Trophoblast cell (in vitro differentiated cells and primary cell): ENCODE results near the gene ETHE1.

Experiments used
- DNase-seq, 2 donors: peaks; one replicate each; pipeline ENCODE4 v3.0.0-alpha.2; 2016
- H2AFZ ChIP-seq: 2 replicates; pipeline ENCODE4 v1.6.1; 2013; ENCODE audit warnings: low read length, moderate library complexity, mild to moderate bottlenecking; ENCODE audit not compliant: insufficient read depth, poor library complexity
- H2AK5ac ChIP-seq: 2 replicates; pipeline ENCODE4 v1.6.1; 2013; ENCODE audit warnings: mild to moderate bottlenecking, low read length
- H2BK120ac ChIP-seq: 2 replicates; pipeline ENCODE4 v1.6.1; 2013; ENCODE audit warnings: low read length, mild to moderate bottlenecking, moderate library complexity; ENCODE audit not compliant: insufficient read depth, poor library complexity
- H2BK12ac ChIP-seq: 2 replicates; pipeline ENCODE4 v1.6.1; 2013; ENCODE audit warnings: mild to moderate bottlenecking, low read length, moderate library complexity
- H2BK5ac ChIP-seq: 2 replicates; pipeline ENCODE4 v1.6.1; 2013; ENCODE audit warnings: low read length, low read depth, moderate library complexity, mild to moderate bottlenecking; ENCODE audit not compliant: poor library complexity
- H3K14ac ChIP-seq: 2 replicates; pipeline ENCODE4 v1.6.1; 2013; ENCODE audit warnings: mild to moderate bottlenecking, low read length
- H3K18ac ChIP-seq: 2 replicates; pipeline ENCODE4 v1.6.1; 2013; ENCODE audit warnings: mild to moderate bottlenecking, low read length
- H3K23ac ChIP-seq: 2 replicates; pipeline ENCODE4 v1.6.1; 2013; ENCODE audit warnings: low read length
- H3K27ac ChIP-seq: 2 replicates; pipeline ENCODE4 v1.5.1; 2013; ENCODE audit warnings: low read depth, mild to moderate bottlenecking, inconsistent platforms, low read length, moderate library complexity
- H3K27me3 ChIP-seq: 2 replicates; pipeline ENCODE4 v1.6.1; 2013; ENCODE audit warnings: inconsistent platforms, mild to moderate bottlenecking, low read length, moderate library complexity; ENCODE audit not compliant: insufficient read depth
- H3K36me3 ChIP-seq, 2 experiments: 1 replicate in 1 of 2; 2 replicates in 1 of 2; pipeline ENCODE4 v1.6.1; 2013; ENCODE audit warnings: low read length in 2 of 2, mild to moderate bottlenecking in 2 of 2, moderate library complexity in 1 of 2; ENCODE audit not compliant: insufficient read depth in 2 of 2, control insufficient read depth in 1 of 2
- H3K4ac ChIP-seq: 2 replicates; pipeline ENCODE4 v1.6.1; 2013; ENCODE audit warnings: low read depth, mild to moderate bottlenecking, low read length, moderate library complexity
- H3K4me1 ChIP-seq, 2 experiments: 1 replicate in 1 of 2; 2 replicates in 1 of 2; pipeline ENCODE4 v1.6.1; 2013; ENCODE audit warnings: low read length in 2 of 2, mild to moderate bottlenecking in 2 of 2, moderate library complexity in 1 of 2; ENCODE audit not compliant: insufficient read depth in 2 of 2, control insufficient read depth in 1 of 2
- H3K4me2 ChIP-seq: 2 replicates; pipeline ENCODE4 v1.6.1; 2013; ENCODE audit warnings: inconsistent platforms, mild to moderate bottlenecking, low read length, moderate library complexity
- H3K4me3 ChIP-seq: 2 replicates; pipeline ENCODE4 v1.5.1; 2013; ENCODE audit warnings: mild to moderate bottlenecking, low read depth, low read length, inconsistent platforms
- H3K79me1 ChIP-seq: one replicate; pipeline ENCODE4 v1.6.1; 2013; ENCODE audit warnings: low read length
- H3K79me2 ChIP-seq: 2 replicates; pipeline ENCODE4 v1.6.1; 2013; ENCODE audit warnings: low read length, mild to moderate bottlenecking; ENCODE audit not compliant: control insufficient read depth, insufficient read depth, poor library complexity
- H3K9ac ChIP-seq: 2 replicates; pipeline ENCODE4 v1.6.1; 2013; ENCODE audit warnings: mild to moderate bottlenecking, low read length
- H3K9me3 ChIP-seq: 2 replicates; pipeline ENCODE4 v1.6.1; 2013; ENCODE audit warnings: low read depth, mild to moderate bottlenecking, control low read depth, inconsistent platforms, low read length; ENCODE audit not compliant: insufficient read depth
- H4K12ac ChIP-seq: 2 replicates; pipeline ENCODE4 v1.6.1; 2013; ENCODE audit warnings: low read depth, mild to moderate bottlenecking, low read length, moderate library complexity
- H4K8ac ChIP-seq: 2 replicates; pipeline ENCODE4 v1.6.1; 2013; ENCODE audit warnings: low read depth, mild to moderate bottlenecking, low read length, moderate library complexity
- H4K91ac ChIP-seq: one replicate; pipeline ENCODE4 v1.6.1; 2013; ENCODE audit warnings: low read depth, mild to moderate bottlenecking, low read length, moderate library complexity
- WGBS: extraction: QIAGEN DNeasy Blood & Tissue Kit; methylation state at CpG from one replicate; pipeline ENCODE4 v1.1.7; 2013; ENCODE audit warnings: missing lambda C conversion rate; ENCODE audit not compliant: insufficient read length, insufficient coverage; ENCODE audit errors: extremely low coverage; 5-methylcytosine and 5-hydroxymethylcytosine counted together

The ETHE1 gene

GRCh38 chr19:43468354-43469159, 58.4 kb downstream of the ETHE1 start:
- no peak overlapping the region for H2BK5ac ChIP-seq
- H3K36me3 ChIP-seq: no peaks in the 10 kb centered on the region
- H3K4me2 ChIP-seq: no peak overlapping the region
- H2AK5ac ChIP-seq: no peak overlapping the region
- no peak overlapping the region for H3K9ac ChIP-seq
- DNase-seq: no peak
- no peak overlapping the region for H2BK120ac ChIP-seq
- no peak overlapping the region for H3K4me3 ChIP-seq
- WGBS: no CpG with 5 or more reads among the region's 4 CpGs
- no peak overlapping the region for H4K91ac ChIP-seq
- H3K18ac ChIP-seq: no peak overlapping the region
- no peaks in the 10 kb centered on the region for H3K9me3 ChIP-seq
- H4K8ac ChIP-seq: no peak overlapping the region
- no peaks in the 10 kb centered on the region for H3K79me2 ChIP-seq
- peaks cover 10 to 18% of the 10 kb centered on the region in 2 experiments for H3K4me1 ChIP-seq
- no peak overlapping the region for H2BK12ac ChIP-seq
- H4K12ac ChIP-seq: no peak overlapping the region
- H3K14ac ChIP-seq: no peak overlapping the region
- H2AFZ ChIP-seq: no peak overlapping the region
- H3K27ac ChIP-seq: no peak overlapping the region
- peaks cover 4% of the 10 kb centered on the region for H3K79me1 ChIP-seq
- no peaks in the 10 kb centered on the region for H3K27me3 ChIP-seq
- no peak overlapping the region for H3K4ac ChIP-seq
- no peak overlapping the region for H3K23ac ChIP-seq

- Histone ChIP-seq H3K18ac (no peak overlapping the region), H2BK5ac (no peak overlapping the region), H3K14ac (no peak overlapping the region), H3K36me3 (no peaks in the 10 kb centered on the region), H3K27ac (no peak overlapping the region), H3K4me2 (no peak overlapping the region), H3K4ac (no peak overlapping the region), H4K8ac (no peak overlapping the region), H3K9me3 (no peaks in the 10 kb centered on the region), H2BK120ac (no peak overlapping the region), H2AFZ (no peak overlapping the region), H3K79me2 (peaks cover 2% of the 10 kb centered on the region), H3K9ac (no peak overlapping the region), H3K27me3 (no peaks in the 10 kb centered on the region), H2AK5ac (no peak overlapping the region), H4K91ac (no peak overlapping the region), H4K12ac (no peak overlapping the region), H2BK12ac (no peak overlapping the region), H3K4me1 (peaks cover 10 to 23% of the 10 kb centered on the region in 2 experiments), H3K79me1 (peaks cover 9% of the 10 kb centered on the region), H3K23ac (no peak overlapping the region), H3K4me3 (no peak overlapping the region)
- no peak for DNase-seq
- no CpG with 5 or more reads among the region's 4 CpGs for WGBS
Observed at GRCh38 chr19:43467730-43468129, 59.3 kb downstream of the ETHE1 start.

DNA sequence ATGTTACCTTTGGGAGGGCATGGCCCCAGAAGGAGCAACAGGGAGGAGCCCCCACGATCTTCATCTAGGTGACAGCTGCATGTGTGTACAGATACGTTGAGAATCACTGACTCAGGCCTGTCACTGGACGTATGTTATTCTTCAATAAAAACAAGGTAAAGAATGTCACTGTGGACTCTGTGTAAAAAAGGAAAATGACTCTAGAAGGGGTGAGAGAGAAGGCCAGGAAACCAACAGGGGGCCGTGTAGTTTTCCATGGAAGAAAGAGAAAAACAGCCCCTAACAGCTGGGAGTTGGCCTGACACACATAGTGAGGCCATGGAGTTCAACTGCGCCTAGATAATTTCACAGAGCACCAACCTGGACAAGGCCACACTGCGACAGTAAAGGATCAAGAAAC, 59.7 kb downstream of the ETHE1 start:
- no peaks in the 10 kb centered on the region for H3K36me3 ChIP-seq
- peaks cover 10 to 23% of the 10 kb centered on the region in 2 experiments for H3K4me1 ChIP-seq
- H3K4ac ChIP-seq: no peak overlapping the region
- no peaks in the 10 kb centered on the region for H3K27me3 ChIP-seq
- H4K8ac ChIP-seq: no peak overlapping the region
- peaks cover 9% of the 10 kb centered on the region for H3K79me1 ChIP-seq
- no peaks in the 10 kb centered on the region for H3K9me3 ChIP-seq
- no peak overlapping the region for H3K18ac ChIP-seq
- H3K79me2 ChIP-seq: peaks cover 2% of the 10 kb centered on the region
- H3K14ac ChIP-seq: no peak overlapping the region
- no peak for DNase-seq
- no peak overlapping the region for H2BK12ac ChIP-seq
- H2BK120ac ChIP-seq: no peak overlapping the region
- H3K9ac ChIP-seq: no peak overlapping the region
- no peak overlapping the region for H4K12ac ChIP-seq
- H3K27ac ChIP-seq: no peak overlapping the region
- H3K4me2 ChIP-seq: no peak overlapping the region
- WGBS: no CpG with 5 or more reads among the region's 6 CpGs
- no peak overlapping the region for H2BK5ac ChIP-seq
- no peak overlapping the region for H3K4me3 ChIP-seq
- no peak overlapping the region for H4K91ac ChIP-seq
- H2AK5ac ChIP-seq: no peak overlapping the region
- H3K23ac ChIP-seq: no peak overlapping the region
- H2AFZ ChIP-seq: no peak overlapping the region

- Histone ChIP-seq H3K36me3 (no peaks in the 10 kb centered on the region), H3K18ac (no peak overlapping the region), H3K4me3 (no peak overlapping the region), H3K9ac (no peak overlapping the region), H2AFZ (no peak overlapping the region), H4K12ac (no peak overlapping the region), H2BK5ac (no peak overlapping the region), H3K79me1 (peaks cover 9% of the 10 kb centered on the region), H4K8ac (no peak overlapping the region), H3K4me1 (peaks cover 10 to 23% of the 10 kb centered on the region in 2 experiments), H2BK12ac (no peak overlapping the region), H3K14ac (no peak overlapping the region), H3K4me2 (no peak overlapping the region), H2AK5ac (no peak overlapping the region), H2BK120ac (no peak overlapping the region), H3K27ac (no peak overlapping the region), H3K4ac (no peak overlapping the region), H4K91ac (no peak overlapping the region), H3K27me3 (no peaks in the 10 kb centered on the region), H3K23ac (no peak overlapping the region), H3K79me2 (peaks cover 2% of the 10 kb centered on the region), H3K9me3 (no peaks in the 10 kb centered on the region)
- DNase-seq: no peak
- WGBS: no CpG with 5 or more reads among the region's 1 CpG
Observed at GRCh38 chr19:43466793-43467192, 60.2 kb downstream of the ETHE1 start.
